Non-pigmented ciliary epithelial cell (primary cell): ENCODE results near the gene TRAFD1.
A peak's percentile ranks its signal among the peaks of the same experiment; 100 is the strongest.

Experiments
- DNase-seq: peaks from one replicate; pipeline ENCODE4 v3.0.0-alpha.2; 2010; ENCODE audit warnings: low read depth

Gene TRAFD1

GRCh38 chr12:112175361-112176155 lies 50.2 kb downstream of the TRAFD1 start:
- no peak for DNase-seq

- DNase-seq, result no peak
Observed at GRCh38 chr12:112176321-112177010, 51.1 kb downstream of the TRAFD1 start.

- DNase-seq, result no peak
Observed at GRCh38 chr12:112178796-112179195, 53.4 kb downstream of the TRAFD1 start.

GRCh38 chr12:112179341-112179740 lies 54.0 kb downstream of the TRAFD1 start:
- DNase-seq, result no peak

- DNase-seq, result no peak
Observed at GRCh38 chr12:112179916-112180315, 54.6 kb downstream of the TRAFD1 start.

- DNase-seq, result no peak
Observed at GRCh38 chr12:112180422-112180821, 55.1 kb downstream of the TRAFD1 start.

- DNase-seq, result no peak
Observed at GRCh38 chr12:112182499-112182898, 57.1 kb downstream of the TRAFD1 start.

GRCh38 chr12:112183141-112184021 lies 58.0 kb downstream of the TRAFD1 start:
- DNase-seq, result peak; percentile 10

- DNase-seq, result no peak
Observed at GRCh38 chr12:112184056-112184887, 58.9 kb downstream of the TRAFD1 start.

GRCh38 chr12:112185093-112185923 lies 59.9 kb downstream of the TRAFD1 start:
- no peak for DNase-seq

GRCh38 chr12:112188130-112188830 lies 62.9 kb downstream of the TRAFD1 start:
- DNase-seq, result no peak

- DNase-seq, result no peak
Observed at GRCh38 chr12:112190231-112191025, 65.1 kb downstream of the TRAFD1 start.

- DNase-seq, result no peak
Observed at GRCh38 chr12:112191201-112191600, 65.8 kb downstream of the TRAFD1 start.

- no peak for DNase-seq
Observed at GRCh38 chr12:112191840-112192321, 66.5 kb downstream of the TRAFD1 start.

- DNase-seq, result no peak
Observed at GRCh38 chr12:112192475-112192874, 67.1 kb downstream of the TRAFD1 start.

GRCh38 chr12:112194601-112195247 lies 69.4 kb downstream of the TRAFD1 start:
- no peak for DNase-seq

GRCh38 chr12:112196196-112196875 lies 71.0 kb downstream of the TRAFD1 start:
- DNase-seq, result no peak
